Spleen (tissue), 11 donors: Measurements from ENCODE around the gene HERC6. TPM values are rescaled to one million over a fixed set of nuclear protein-coding genes. Genes with fewer than 3 reads are reported as not detected.

ENCODE experiments used
- DNase-seq: peaks from one replicate; pipeline ENCODE4 v3.0.0-alpha.2; 2020
- H3K27ac ChIP-seq, 8 donors: fragments of 200-600 bp; sonication (generic) in 7 of 8; 1 replicate in 4 of 8; 2 replicates in 4 of 8; pipeline versions ENCODE4 v1.5.0 to v1.8.0; 2016 to 2021; ENCODE audit warnings: inconsistent platforms in 4 of 8, mild to moderate bottlenecking in 4 of 8, moderate library complexity in 1 of 8
- H3K27me3 ChIP-seq, 7 donors: fragments of 200-600 bp; sonication (generic) in 6 of 7; replicated peaks in 1 of 7; 1 replicate in 4 of 7; 2 replicates in 3 of 7; pipeline versions ENCODE4 v1.5.0 to v1.8.0; 2016 to 2021; ENCODE audit warnings: inconsistent platforms in 3 of 7, mild to moderate bottlenecking in 1 of 7
- H3K36me3 ChIP-seq, 6 donors: fragments of 200-600 bp; sonication (generic) in 5 of 6; 1 replicate in 4 of 6; 2 replicates in 2 of 6; pipeline versions ENCODE4 v1.5.0 to v1.8.0; 2016 to 2021; ENCODE audit warnings: inconsistent platforms in 2 of 6
- H3K4me1 ChIP-seq, 6 donors: fragments of 200-600 bp; sonication (generic) in 5 of 6; 1 replicate in 3 of 6; 2 replicates in 3 of 6; pipeline versions ENCODE4 v1.5.0 to v1.8.0; 2016 to 2021; ENCODE audit warnings: inconsistent platforms in 3 of 6
- H3K4me3 ChIP-seq, 8 donors: fragments of 200-600 bp; sonication (generic) in 7 of 8; 1 replicate in 4 of 8; 2 replicates in 4 of 8; pipeline versions ENCODE4 v1.5.0 to v1.8.0; 2016 to 2021; ENCODE audit warnings: inconsistent platforms in 4 of 8, mild to moderate bottlenecking in 4 of 8, moderate library complexity in 2 of 8
- H3K9me3 ChIP-seq, 8 donors: fragments of 200-600 bp; sonication (generic) in 7 of 8; 1 replicate in 4 of 8; 2 replicates in 4 of 8; pipeline versions ENCODE4 v1.5.0 to v1.8.0; 2016 to 2021; ENCODE audit warnings: inconsistent platforms in 4 of 8
- CTCF ChIP-seq, 11 experiments: fragments of 200-600 bp in 7 of 11; fragments of 450-650 bp in 4 of 11; sonication (generic) in 4 of 11; IDR thresholded peaks in 8 of 11; conservative IDR thresholded peaks in 3 of 11; 1 replicate in 7 of 11; 2 replicates in 4 of 11; pipeline versions ENCODE4 v1.4.0 to v1.8.0; 2016 to 2021; ENCODE audit warnings: antibody characterized with exemption in 11 of 11, inconsistent platforms in 4 of 11, mild to moderate bottlenecking in 1 of 11
- POLR2A ChIP-seq, 3 donors: fragments of 450-650 bp; IDR thresholded peaks; one replicate each; pipeline ENCODE4 v1.5.1; 2017; ENCODE audit warnings: antibody characterized with exemption in 3 of 3, mild to moderate bottlenecking in 1 of 3
- POLR2AphosphoS5 ChIP-seq, 3 donors: sonication (generic); formaldehyde crosslinking; IDR thresholded peaks; one replicate each; pipeline ENCODE4 v1.5.1; 2017; ENCODE audit warnings: antibody characterized with exemption in 3 of 3
- WGBS, 5 donors: extraction: QIAGEN DNeasy Blood & Tissue Kit in 3 of 5; methylation state at CpG; one replicate each; pipeline versions ENCODE4 v1.1.5 to v1.1.7; 2013 to 2018; 5-methylcytosine and 5-hydroxymethylcytosine counted together
- intact Hi-C: fragments of 100-400 bp; cut with DNase I; formaldehyde crosslinking; loops from one replicate; pipeline ENCODE4 v1.15.0; 2023; ENCODE audit warnings: low total_unique reads
- polyA plus RNA-seq, 3 donors: library from polyadenylated mRNA; stranded (reverse); fragments of 200-250 nt; gene quantifications; one replicate each; pipeline ENCODE4 v1.2.1, GENCODE V29; 2013
- small RNA-seq, 4 donors: library from RNA; depleted of rRNA; stranded (forward); fragments of <200 nt; gene quantifications; one replicate each; pipeline ENCODE3, GENCODE V24; 2016
- total RNA-seq, 7 donors: library from RNA; depleted of rRNA in 3 of 7; stranded (reverse); fragments of >200 nt in 3 of 7; fragmentation: NEBNext Ultra II Directional in 4 of 7; extraction: Animal tissue kit (Norgen Biotek cat#: 25700) in 4 of 7; gene quantifications; one replicate each; pipeline versions ENCODE4 v1.1.0 to v1.2.1, GENCODE V29; 2016 to 2021
- donor health status: healthy with polysubstance abuse.
- donor health status: DM: no; HTN: no; CAD: no; lungs with moderate emphysema.
- donor health status: DM: no; HTN: no; CAD: no.
- donor health status: Bipolar disorder and iron deficiency.
- donor health status: healthy.
- donor health status: DM: no; HTN: no; CAD: no.
- donor health status: DM: yes; HTN: yes; CAD: no.

HERC6 gene
- total and polyA plus RNA-seq, 10 donors, result 2.8 to 13.6 (median 10.8) TPM

GRCh38 chr4:88481537-88481936 lies 102.9 kb downstream of the HERC6 start:
- Histone ChIP-seq H3K4me3 (no peak overlapping the region), H3K27me3 (no peaks in the 10 kb centered on the region), H3K36me3 (peaks cover 0 to 61% (median 1%) of the 10 kb centered on the region in 6 donors), H3K4me1 (no peaks in the 10 kb centered on the region), H3K9me3 (no peaks in the 10 kb centered on the region), H3K27ac (no peak overlapping the region)
- TF ChIP-seq POLR2A (IDR thresholded peaks at IDR 0.05) (no peak), POLR2AphosphoS5 (IDR thresholded peaks at IDR 0.05) (no peak), CTCF (IDR thresholded peaks at IDR 0.05 in 8 of 11, conservative IDR thresholded peaks at IDR 0.05 in 3 of 11) (no peak)
- intact Hi-C loops, result no loop called here
- 74 to 89% (median 85%) methylated on average over 1 of the region's 1 CpG for WGBS, 5 donors
- DNase-seq, result no peak

DNA sequence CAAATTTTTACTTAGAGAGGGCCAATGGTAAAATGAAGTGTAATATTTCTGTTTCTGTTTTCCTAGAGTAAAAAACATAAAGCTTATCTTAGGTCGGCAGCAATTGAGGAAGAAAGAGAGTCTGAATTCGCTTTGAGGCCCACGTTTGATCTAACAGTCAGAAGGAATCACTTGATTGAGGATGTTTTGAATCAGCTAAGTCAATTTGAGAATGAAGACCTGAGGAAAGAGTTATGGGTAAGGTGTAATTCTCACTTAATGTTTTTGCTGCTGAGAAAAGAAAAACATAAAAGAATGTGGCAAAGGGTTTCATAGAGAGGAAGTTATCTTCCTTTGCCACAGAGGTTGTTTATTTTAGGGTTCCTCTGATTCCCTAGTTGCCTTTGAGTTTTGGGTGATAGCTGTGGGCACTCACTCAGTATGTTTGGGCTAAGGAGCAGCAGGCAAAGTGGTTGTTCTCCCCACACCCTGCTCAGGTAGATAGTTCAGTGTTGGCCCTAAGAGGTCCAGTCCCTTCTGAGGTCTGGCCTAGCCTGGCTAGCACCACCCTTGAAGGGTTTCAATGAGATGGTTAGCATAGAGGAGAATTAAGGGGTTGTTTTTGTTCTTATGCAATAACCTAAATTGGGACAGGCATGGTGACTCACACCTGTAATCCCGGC lies 110.6 kb downstream of the HERC6 start:
- Histone ChIP-seq H3K27me3 (no peaks in the 10 kb centered on the region), H3K9me3 (no peaks in the 10 kb centered on the region), H3K27ac (no peak overlapping the region), H3K4me1 (no peaks in the 10 kb centered on the region), H3K4me3 (no peak overlapping the region), H3K36me3 (peaks cover 0 to 84% (median 22%) of the 10 kb centered on the region in 6 donors)
- intact Hi-C loops, result no loop called here
- 42 to 61% (median 59%) methylated on average over 4 of the region's 4 CpGs for WGBS, 5 donors
- DNase-seq, result no peak
- TF ChIP-seq POLR2A (IDR thresholded peaks at IDR 0.05) (no peak), CTCF (IDR thresholded peaks at IDR 0.05 in 8 of 11, conservative IDR thresholded peaks at IDR 0.05 in 3 of 11) (no peak), POLR2AphosphoS5 (IDR thresholded peaks at IDR 0.05) (no peak)

Small RNA genes within 50 kb of the gene (small RNA-seq; reads per million reads assigned to genes)
- gene RF00019, result 0 reads per million in 4 donors

Other genes with a start within 250 kb of the HERC6 start
- gene ABCG2, start 220.2 kb upstream of the HERC6 start, total RNA-seq, result 1 to 10 TPM in 6 of 7 donors, under 1 TPM in 1; 0.77 to 3.0 (median 1.6) TPM
- gene ABCG2, start 220.2 kb upstream of the HERC6 start, polyA plus RNA-seq, result under 1 TPM; 0.12 to 0.17 (median 0.16) TPM
- gene PPM1K, start 94.3 kb upstream of the HERC6 start, total RNA-seq, result 10 to 100 TPM; 41.4 to 73.5 (median 48.7) TPM
- 10 to 100 TPM; 13.4 to 18.3 (median 14.2) TPM for gene PPM1K, start 94.3 kb upstream of the HERC6 start, polyA plus RNA-seq
- 10 to 100 TPM in 6 of 7 donors, 1 to 10 TPM in 1; 7.7 to 19.1 (median 11.3) TPM for gene HERC5, start 78.3 kb downstream of the HERC6 start, total RNA-seq
- 1 to 10 TPM; 3.9 to 8.9 (median 5.9) TPM for gene HERC5, start 78.3 kb downstream of the HERC6 start, polyA plus RNA-seq
- gene PYURF, start 144.9 kb downstream of the HERC6 start, total RNA-seq, result 10 to 100 TPM; 48.2 to 87.8 (median 57.4) TPM
- 100 to 1,000 TPM in 1 of 3 donors, 10 to 100 TPM in 2; 75.0 to 110 (median 96.4) TPM for gene PYURF, start 144.9 kb downstream of the HERC6 start, polyA plus RNA-seq
- gene HERC3, start 213.6 kb downstream of the HERC6 start, total RNA-seq, result 10 to 100 TPM; 51.3 to 73.5 (median 69.5) TPM
- 1 to 10 TPM; 4.4 to 8.5 (median 5.8) TPM for gene HERC3, start 213.6 kb downstream of the HERC6 start, polyA plus RNA-seq